ENCODE measurements around the gene VAMP1. TPM values are rescaled to one million over a fixed set of nuclear protein-coding genes. Genes with fewer than 3 reads are reported as not detected.
A peak's percentile ranks its signal among the peaks of the same experiment; 100 is the strongest.

Gene VAMP1
- total and polyA plus RNA-seq, 12 donors, result 1.4 to 10.2 (median 3.0) TPM

- Histone ChIP-seq H3K27me3 (no peaks in the 10 kb centered on the region), H3K9me3 (no peaks in the 10 kb centered on the region), H3K4me3 (peak overlapping the region in 1 of 10 donors; percentile 22), H3K4me1 (peaks cover 0 to 71% (median 12%) of the 10 kb centered on the region in 9 donors), H3K27ac (peak overlapping the region in 9 of 10 donors; percentile 39 to 89 (median 56)), H3K36me3 (peaks cover 0 to 98% (median 66%) of the 10 kb centered on the region in 9 donors)
- WGBS, 2 donors, result 66 to 75% methylated on average over 15 of the region's 15 CpGs
- DNase-seq, result no peak
- intact Hi-C loops (cut with DNase I), result loop anchor here in 8 of 10 donors (5.0 to 10.0 kb wide), 5 partner anchors 34 to 137 kb away; no protein-coding TSS in a partner anchor
- TF ChIP-seq CTCF (IDR thresholded peaks at IDR 0.05), result no peak
- peak; percentile 25 to 61 (median 35) for ATAC-seq
Measured at GRCh38 chr12:6461401-6462233, 8.9 kb downstream of the VAMP1 start.

GRCh38 chr12:6460751-6461371, 9.6 kb downstream of the VAMP1 start:
- Histone ChIP-seq H3K27me3 (no peaks in the 10 kb centered on the region), H3K4me1 (peaks cover 0 to 65% (median 12%) of the 10 kb centered on the region in 9 donors), H3K27ac (peak overlapping the region in 9 of 10 donors; percentile 39 to 89 (median 56)), H3K36me3 (peaks cover 0 to 98% (median 66%) of the 10 kb centered on the region in 9 donors), H3K4me3 (peak overlapping the region in 1 of 10 donors; percentile 22), H3K9me3 (no peaks in the 10 kb centered on the region)
- WGBS, 2 donors, result 68 to 73% methylated on average over 10 of the region's 10 CpGs
- DNase-seq, result no peak
- no peak for TF ChIP-seq CTCF (IDR thresholded peaks at IDR 0.05)
- intact Hi-C loops (cut with DNase I), result loop anchor here in 8 of 10 donors (5.0 to 10.0 kb wide), 5 partner anchors 34 to 136 kb away; no protein-coding TSS in a partner anchor
- ATAC-seq, result peak; percentile 30 to 82 (median 70)

- Histone ChIP-seq H3K27ac (no peak overlapping the region), H3K27me3 (no peaks in the 10 kb centered on the region), H3K9me3 (no peaks in the 10 kb centered on the region), H3K36me3 (peaks cover 0 to 100% (median 68%) of the 10 kb centered on the region in 9 donors), H3K4me3 (no peak overlapping the region), H3K4me1 (peaks cover 0 to 48% (median 12%) of the 10 kb centered on the region in 9 donors)
- no peak for TF ChIP-seq CTCF (IDR thresholded peaks at IDR 0.05)
- intact Hi-C loops (cut with DNase I), result no loop called here
- 93 to 96% methylated on average over 2 of the region's 2 CpGs for WGBS, 2 donors
- no peak for DNase-seq
- no peak for ATAC-seq
Measured at GRCh38 chr12:6459004-6459337, 11.5 kb downstream of the VAMP1 start.

GRCh38 chr12:6458281-6459003, 12.0 kb downstream of the VAMP1 start:
- H3K36me3 ChIP-seq, result peaks cover 0 to 100% (median 64%) of the 10 kb centered on the region in 9 donors
- H3K9me3 ChIP-seq, result no peaks in the 10 kb centered on the region
- DNase-seq, result no peak
- intact Hi-C loops (cut with DNase I), result no loop called here
- 93 to 95% methylated on average over 14 of the region's 14 CpGs for WGBS, 2 donors
- H3K4me3 ChIP-seq, result no peak overlapping the region
- no peak overlapping the region for H3K27ac ChIP-seq
- no peak for TF ChIP-seq CTCF (IDR thresholded peaks at IDR 0.05)
- ATAC-seq, result no peak
- peaks cover 0 to 47% (median 15%) of the 10 kb centered on the region in 9 donors for H3K4me1 ChIP-seq
- H3K27me3 ChIP-seq, result no peaks in the 10 kb centered on the region

All from heart right ventricle (tissue), 16 donors.